ENCODE data around the gene TMEM170B. TPM values are rescaled to one million over a fixed set of nuclear protein-coding genes. Genes with fewer than 3 reads are reported as not detected.

Gene TMEM170B
- total and polyA plus RNA-seq, 12 donors, result 1.1 to 7.5 (median 4.6) TPM

DNA sequence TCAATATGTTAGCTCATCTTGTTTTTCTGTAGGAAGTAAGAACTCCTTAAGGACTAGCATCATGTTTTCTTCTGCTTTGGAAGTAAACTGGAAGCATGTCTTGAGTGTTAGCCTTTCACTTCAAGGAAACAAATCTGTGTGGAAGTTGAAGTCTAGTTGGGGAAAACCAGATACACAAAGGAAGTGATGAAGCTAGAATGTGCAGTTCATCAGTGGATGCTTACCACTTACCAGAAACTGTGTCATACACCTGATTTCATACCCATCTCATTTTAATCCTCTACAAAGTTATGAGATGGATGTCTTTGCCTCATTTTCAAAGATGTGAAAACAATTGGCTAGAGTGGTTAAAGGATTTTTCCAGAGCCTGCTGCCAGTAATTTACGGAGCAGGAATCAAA lies 75.8 kb downstream of the TMEM170B start:
- DNase-seq, result no peak
- WGBS, 4 donors, result 87 to 100% (median 94%) methylated on average over 1 of the region's 1 CpG
- Histone ChIP-seq H3K27ac (no peak overlapping the region), H3K4me1 (replicated peaks in 1 of 2) (no peaks in the 10 kb centered on the region), H3K27me3 (no peaks in the 10 kb centered on the region), H3K9me3 (replicated peaks in 1 of 3) (no peaks in the 10 kb centered on the region), H3K36me3 (replicated peaks in 1 of 2) (no peaks in the 10 kb centered on the region), H3K4me3 (no peak overlapping the region)
- TF ChIP-seq, protein P1, sequence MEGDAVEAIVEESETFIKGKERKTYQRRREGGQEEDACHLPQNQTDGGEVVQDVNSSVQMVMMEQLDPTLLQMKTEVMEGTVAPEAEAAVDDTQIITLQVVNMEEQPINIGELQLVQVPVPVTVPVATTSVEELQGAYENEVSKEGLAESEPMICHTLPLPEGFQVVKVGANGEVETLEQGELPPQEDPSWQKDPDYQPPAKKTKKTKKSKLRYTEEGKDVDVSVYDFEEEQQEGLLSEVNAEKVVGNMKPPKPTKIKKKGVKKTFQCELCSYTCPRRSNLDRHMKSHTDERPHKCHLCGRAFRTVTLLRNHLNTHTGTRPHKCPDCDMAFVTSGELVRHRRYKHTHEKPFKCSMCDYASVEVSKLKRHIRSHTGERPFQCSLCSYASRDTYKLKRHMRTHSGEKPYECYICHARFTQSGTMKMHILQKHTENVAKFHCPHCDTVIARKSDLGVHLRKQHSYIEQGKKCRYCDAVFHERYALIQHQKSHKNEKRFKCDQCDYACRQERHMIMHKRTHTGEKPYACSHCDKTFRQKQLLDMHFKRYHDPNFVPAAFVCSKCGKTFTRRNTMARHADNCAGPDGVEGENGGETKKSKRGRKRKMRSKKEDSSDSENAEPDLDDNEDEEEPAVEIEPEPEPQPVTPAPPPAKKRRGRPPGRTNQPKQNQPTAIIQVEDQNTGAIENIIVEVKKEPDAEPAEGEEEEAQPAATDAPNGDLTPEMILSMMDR (IDR thresholded peaks at IDR 0.05), result no peak
- no peak for TF ChIP-seq POLR2A (IDR thresholded peaks at IDR 0.05)
- intact Hi-C loops (cut with DNase I), result no loop called here

DNA sequence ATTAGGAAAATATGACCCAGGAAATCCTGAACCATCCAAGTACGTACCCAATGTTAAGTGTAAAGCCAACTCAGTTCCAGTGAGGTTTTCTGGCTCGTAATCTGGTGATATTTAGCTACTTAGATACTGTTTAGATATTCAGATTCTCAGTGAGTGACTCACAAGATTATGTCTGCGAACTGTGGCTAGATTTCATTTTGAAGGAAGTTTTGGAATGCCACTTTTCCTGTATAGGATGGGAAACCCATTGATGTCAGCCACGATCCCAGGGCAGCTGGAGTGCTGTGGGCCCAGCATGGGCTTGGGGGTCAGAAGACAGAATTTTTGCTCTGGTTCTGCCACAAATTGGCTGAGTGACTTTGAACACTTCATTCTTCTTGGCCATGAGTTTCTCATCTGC lies 76.3 kb downstream of the TMEM170B start:
- H3K4me1 ChIP-seq (replicated peaks in 1 of 2), result no peaks in the 10 kb centered on the region

DNA sequence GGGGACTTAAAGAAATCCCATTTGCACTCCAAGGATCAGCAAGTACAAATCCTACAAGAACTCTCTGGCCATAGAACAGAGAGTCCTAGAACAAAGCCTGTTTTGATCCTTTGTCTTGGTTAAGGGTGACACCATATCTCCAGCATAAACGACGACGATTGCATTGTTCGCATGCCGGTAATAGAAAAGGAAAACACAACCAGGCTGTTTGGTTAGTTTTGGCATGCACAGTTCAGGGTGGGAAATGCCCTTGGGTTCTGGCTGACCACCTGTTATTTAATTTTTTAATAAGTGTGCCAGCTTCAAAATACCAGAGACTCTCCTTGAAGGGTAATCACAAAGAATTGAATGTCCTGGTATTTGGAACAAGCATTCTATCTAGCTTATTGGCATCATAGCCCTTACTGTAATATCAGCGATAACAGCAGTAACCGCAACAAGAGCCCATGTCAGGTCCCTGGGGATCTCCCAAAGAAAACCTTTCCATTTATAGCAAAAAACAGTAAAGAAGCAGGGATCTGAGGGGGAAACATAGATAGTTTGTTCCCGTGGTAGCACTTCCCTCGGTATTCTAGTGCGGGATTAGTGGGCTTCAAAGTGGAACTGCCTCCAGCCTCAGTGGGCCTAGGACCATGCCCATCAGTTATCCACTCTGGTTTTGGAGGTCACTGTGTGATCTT lies 77.1 kb downstream of the TMEM170B start:
- H3K27ac ChIP-seq, result no peak overlapping the region
- 92 to 96% (median 96%) methylated on average over 10 of the region's 10 CpGs for WGBS, 4 donors

More for the DNA sequence above, 76.3 kb downstream of the TMEM170B start:
- 86 to 95% (median 87%) methylated on average over 4 of the region's 4 CpGs for WGBS, 4 donors
- intact Hi-C loops (cut with DNase I), result no loop called here
- H3K27ac ChIP-seq, result no peak overlapping the region
- no peaks in the 10 kb centered on the region for H3K9me3 ChIP-seq (replicated peaks in 1 of 3)
- H3K4me3 ChIP-seq, result no peak overlapping the region
- DNase-seq, result no peak
- no peaks in the 10 kb centered on the region for H3K36me3 ChIP-seq (replicated peaks in 1 of 2)
- TF ChIP-seq POLR2A (IDR thresholded peaks at IDR 0.05), result no peak
- TF ChIP-seq, protein P1 (IDR thresholded peaks at IDR 0.05), result no peak
- no peaks in the 10 kb centered on the region for H3K27me3 ChIP-seq

DNA sequence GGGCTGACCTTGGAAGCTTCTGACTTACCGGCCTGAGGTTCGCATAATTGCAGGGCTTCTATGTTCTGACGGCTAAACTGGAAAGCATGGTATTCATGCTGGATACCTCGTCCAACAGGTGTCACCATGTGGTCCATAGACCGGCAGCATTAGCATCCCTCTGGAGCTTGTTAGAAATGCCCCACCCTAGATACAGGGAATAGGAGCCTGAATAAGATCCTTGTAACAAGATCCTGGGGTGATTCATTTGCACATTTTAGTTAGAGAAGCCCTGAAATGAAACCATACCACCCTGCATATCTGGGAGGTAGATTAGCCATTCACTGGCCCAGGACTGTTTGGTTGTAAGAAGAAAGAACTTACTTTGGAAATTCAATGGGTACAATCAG lies 77.7 kb downstream of the TMEM170B start:
- Histone ChIP-seq H3K27me3 (no peaks in the 10 kb centered on the region), H3K4me1 (replicated peaks in 1 of 2) (no peaks in the 10 kb centered on the region), H3K4me3 (no peak overlapping the region), H3K9me3 (replicated peaks in 1 of 3) (no peaks in the 10 kb centered on the region), H3K36me3 (replicated peaks in 1 of 2) (no peaks in the 10 kb centered on the region), H3K27ac (no peak overlapping the region)
- TF ChIP-seq, protein P1 (IDR thresholded peaks at IDR 0.05), result no peak
- no peak for TF ChIP-seq POLR2A (IDR thresholded peaks at IDR 0.05)
- DNase-seq, result no peak
- intact Hi-C loops (cut with DNase I), result no loop called here
- WGBS, 4 donors, result 76 to 90% (median 85%) methylated on average over 4 to 5 of the region's 5 CpGs

More for the DNA sequence above, 77.1 kb downstream of the TMEM170B start:
- H3K9me3 ChIP-seq (replicated peaks in 1 of 3), result no peaks in the 10 kb centered on the region
- no peaks in the 10 kb centered on the region for H3K4me1 ChIP-seq (replicated peaks in 1 of 2)
- no peak for DNase-seq
- no peaks in the 10 kb centered on the region for H3K27me3 ChIP-seq
- H3K4me3 ChIP-seq, result no peak overlapping the region
- intact Hi-C loops (cut with DNase I), result no loop called here
- TF ChIP-seq POLR2A (IDR thresholded peaks at IDR 0.05), result no peak
- TF ChIP-seq, protein P1 (IDR thresholded peaks at IDR 0.05), result no peak
- no peaks in the 10 kb centered on the region for H3K36me3 ChIP-seq (replicated peaks in 1 of 2)
